Measurements from ENCODE around the gene CLMP.

Gene CLMP

GRCh38 chr11:123168955-123169484 lies 26.0 kb downstream of the CLMP start:
- H3K4me1 ChIP-seq (ENCODE audit: control insufficient read depth in 2 of 2, insufficient read depth in 1 of 2, low read depth in 1 of 2, low read length in 2 of 2): peaks cover 7 to 10% of the 10 kb centered on the region in 2 donors
- no peak overlapping the region for H3K4me3 ChIP-seq (ENCODE audit: low read length in 2 of 2)
- H2BK12ac ChIP-seq (ENCODE audit: low read length): no peak overlapping the region
- no peak overlapping the region for H3K4me2 ChIP-seq (ENCODE audit: insufficient read depth, low read length, poor library complexity, severe bottlenecking)
- no peaks in the 10 kb centered on the region for H3K36me3 ChIP-seq (replicated peaks in 1 of 2; ENCODE audit: control insufficient read depth in 2 of 2, insufficient read depth in 2 of 2, low read length in 2 of 2)
- no peak overlapping the region for H2BK5ac ChIP-seq (ENCODE audit: low read length)
- no peak overlapping the region for H4K8ac ChIP-seq (ENCODE audit: low read depth, low read length)
- no peak overlapping the region for H2BK120ac ChIP-seq (ENCODE audit: low read depth, low read length)
- no peak overlapping the region for H2AK5ac ChIP-seq (ENCODE audit: low read depth, low read length)
- H2AFZ ChIP-seq (ENCODE audit: low read length): peak overlapping the region; percentile 62
- H4K91ac ChIP-seq (ENCODE audit: low read depth, low read length, poor library complexity): no peak overlapping the region
- H3K27ac ChIP-seq (replicated peaks; ENCODE audit: low read length): no peak overlapping the region
- H3K4ac ChIP-seq (ENCODE audit: low read length): no peak overlapping the region
- no peak overlapping the region for H3K23ac ChIP-seq (ENCODE audit: low read depth, low read length, poor library complexity)
- no peak overlapping the region for H3K14ac ChIP-seq (ENCODE audit: low read length)
- H3K79me1 ChIP-seq (ENCODE audit: low read depth, low read length): no peaks in the 10 kb centered on the region
- no peak for DNase-seq (ENCODE audit: low spot score)
- H3K9me3 ChIP-seq (replicated peaks in 1 of 2; ENCODE audit: control insufficient read depth in 2 of 2, insufficient read depth in 1 of 2, low read depth in 1 of 2, low read length in 2 of 2): no peaks in the 10 kb centered on the region
- H2BK15ac ChIP-seq (ENCODE audit: low read length): no peak overlapping the region
- no CpG with 5 or more reads among the region's 3 CpGs for WGBS, 2 donors (ENCODE audit: extremely low coverage in 2 of 2, insufficient read length in 2 of 2, insufficient replicate concordance in 1 of 2)
- no peak overlapping the region for H3K9ac ChIP-seq (ENCODE audit: low read depth, low read length, poor library complexity)
- no peak overlapping the region for H3K18ac ChIP-seq (ENCODE audit: low read length)
- no peaks in the 10 kb centered on the region for H3K27me3 ChIP-seq (ENCODE audit: control insufficient read depth in 3 of 3, insufficient read depth in 3 of 3, low read depth in 1 of 3, low read length in 3 of 3)

DNA sequence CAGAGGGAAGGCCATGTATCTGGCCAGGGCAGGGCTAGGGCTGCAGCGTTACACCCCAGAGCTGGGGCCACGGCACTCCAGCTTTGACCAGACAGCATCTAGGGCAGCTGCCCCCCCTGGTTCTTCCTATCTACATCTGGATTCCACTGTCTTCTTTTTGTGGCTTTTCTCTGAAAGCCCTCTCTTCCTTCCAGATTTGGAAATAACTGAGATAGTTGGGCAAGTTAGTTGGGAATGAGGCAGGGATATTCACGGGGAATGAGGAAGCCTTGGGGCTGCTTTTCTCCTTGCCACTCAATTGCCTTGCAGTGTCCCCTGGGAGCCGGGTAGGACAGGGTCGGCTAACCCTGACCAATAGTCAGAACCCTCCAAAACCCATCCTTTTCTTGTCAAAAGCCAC lies 26.8 kb downstream of the CLMP start:
- Histone ChIP-seq H2BK5ac (ENCODE audit: low read length) (no peak overlapping the region), H2BK15ac (ENCODE audit: low read length) (no peak overlapping the region), H3K27me3 (ENCODE audit: control insufficient read depth in 3 of 3, insufficient read depth in 3 of 3, low read depth in 1 of 3, low read length in 3 of 3) (no peaks in the 10 kb centered on the region), H3K27ac (replicated peaks; ENCODE audit: low read length) (no peak overlapping the region), H4K8ac (ENCODE audit: low read depth, low read length) (no peak overlapping the region), H3K4ac (ENCODE audit: low read length) (no peak overlapping the region), H3K23ac (ENCODE audit: low read depth, low read length, poor library complexity) (no peak overlapping the region), H3K4me3 (ENCODE audit: low read length in 2 of 2) (no peak overlapping the region), H4K91ac (ENCODE audit: low read depth, low read length, poor library complexity) (no peak overlapping the region), H3K36me3 (replicated peaks in 1 of 2; ENCODE audit: control insufficient read depth in 2 of 2, insufficient read depth in 2 of 2, low read length in 2 of 2) (no peaks in the 10 kb centered on the region), H2AK5ac (ENCODE audit: low read depth, low read length) (no peak overlapping the region), H3K79me1 (ENCODE audit: low read depth, low read length) (no peaks in the 10 kb centered on the region), H3K9me3 (replicated peaks in 1 of 2; ENCODE audit: control insufficient read depth in 2 of 2, insufficient read depth in 1 of 2, low read depth in 1 of 2, low read length in 2 of 2) (no peaks in the 10 kb centered on the region), H2AFZ (ENCODE audit: low read length) (no peak overlapping the region), H3K18ac (ENCODE audit: low read length) (peak overlapping the region; percentile 20), H3K4me2 (ENCODE audit: insufficient read depth, low read length, poor library complexity, severe bottlenecking) (no peak overlapping the region), H3K9ac (ENCODE audit: low read depth, low read length, poor library complexity) (no peak overlapping the region), H3K14ac (ENCODE audit: low read length) (no peak overlapping the region), H3K4me1 (ENCODE audit: control insufficient read depth in 2 of 2, insufficient read depth in 1 of 2, low read depth in 1 of 2, low read length in 2 of 2) (peaks cover 7 to 10% of the 10 kb centered on the region in 2 donors), H2BK12ac (ENCODE audit: low read length) (no peak overlapping the region), H2BK120ac (ENCODE audit: low read depth, low read length) (no peak overlapping the region)
- DNase-seq (ENCODE audit: low spot score): no peak
- WGBS, 2 donors (ENCODE audit: extremely low coverage in 2 of 2, insufficient read length in 2 of 2, insufficient replicate concordance in 1 of 2): no CpG with 5 or more reads among the region's 5 CpGs

GRCh38 chr11:123166071-123166559 lies 28.9 kb downstream of the CLMP start:
- Histone ChIP-seq H3K79me1 (ENCODE audit: low read depth, low read length) (no peaks in the 10 kb centered on the region), H3K27me3 (ENCODE audit: control insufficient read depth in 3 of 3, insufficient read depth in 3 of 3, low read depth in 1 of 3, low read length in 3 of 3) (no peaks in the 10 kb centered on the region), H3K18ac (ENCODE audit: low read length) (peak overlapping the region; percentile 5), H3K9ac (ENCODE audit: low read depth, low read length, poor library complexity) (no peak overlapping the region), H3K4ac (ENCODE audit: low read length) (no peak overlapping the region), H3K14ac (ENCODE audit: low read length) (no peak overlapping the region), H3K36me3 (replicated peaks in 1 of 2; ENCODE audit: control insufficient read depth in 2 of 2, insufficient read depth in 2 of 2, low read length in 2 of 2) (no peaks in the 10 kb centered on the region), H2BK15ac (ENCODE audit: low read length) (no peak overlapping the region), H4K8ac (ENCODE audit: low read depth, low read length) (no peak overlapping the region), H2AK5ac (ENCODE audit: low read depth, low read length) (no peak overlapping the region), H2BK5ac (ENCODE audit: low read length) (no peak overlapping the region), H3K4me3 (ENCODE audit: low read length in 2 of 2) (no peak overlapping the region), H2BK12ac (ENCODE audit: low read length) (peak overlapping the region; percentile 61), H3K27ac (replicated peaks; ENCODE audit: low read length) (no peak overlapping the region), H3K4me2 (ENCODE audit: insufficient read depth, low read length, poor library complexity, severe bottlenecking) (no peak overlapping the region), H4K91ac (ENCODE audit: low read depth, low read length, poor library complexity) (no peak overlapping the region), H2AFZ (ENCODE audit: low read length) (peak overlapping the region; percentile 81), H3K9me3 (replicated peaks in 1 of 2; ENCODE audit: control insufficient read depth in 2 of 2, insufficient read depth in 1 of 2, low read depth in 1 of 2, low read length in 2 of 2) (no peaks in the 10 kb centered on the region), H3K23ac (ENCODE audit: low read depth, low read length, poor library complexity) (no peak overlapping the region), H2BK120ac (ENCODE audit: low read depth, low read length) (no peak overlapping the region), H3K4me1 (ENCODE audit: control insufficient read depth in 2 of 2, insufficient read depth in 1 of 2, low read depth in 1 of 2, low read length in 2 of 2) (peaks cover 7 to 10% of the 10 kb centered on the region in 2 donors)
- no CpG with 5 or more reads among the region's 10 CpGs for WGBS, 2 donors (ENCODE audit: extremely low coverage in 2 of 2, insufficient read length in 2 of 2, insufficient replicate concordance in 1 of 2)
- DNase-seq (ENCODE audit: low spot score): peak; percentile 29

- H3K4me2 ChIP-seq (ENCODE audit: insufficient read depth, low read length, poor library complexity, severe bottlenecking): no peak overlapping the region
- H2AFZ ChIP-seq (ENCODE audit: low read length): no peak overlapping the region
- H3K27me3 ChIP-seq (ENCODE audit: control insufficient read depth in 3 of 3, insufficient read depth in 3 of 3, low read depth in 1 of 3, low read length in 3 of 3): no peaks in the 10 kb centered on the region
- no peak overlapping the region for H2AK5ac ChIP-seq (ENCODE audit: low read depth, low read length)
- H3K36me3 ChIP-seq (replicated peaks in 1 of 2; ENCODE audit: control insufficient read depth in 2 of 2, insufficient read depth in 2 of 2, low read length in 2 of 2): no peaks in the 10 kb centered on the region
- H2BK120ac ChIP-seq (ENCODE audit: low read depth, low read length): no peak overlapping the region
- DNase-seq (ENCODE audit: low spot score): no peak
- H4K91ac ChIP-seq (ENCODE audit: low read depth, low read length, poor library complexity): no peak overlapping the region
- H3K9me3 ChIP-seq (replicated peaks in 1 of 2; ENCODE audit: control insufficient read depth in 2 of 2, insufficient read depth in 1 of 2, low read depth in 1 of 2, low read length in 2 of 2): no peaks in the 10 kb centered on the region
- H3K4me1 ChIP-seq (ENCODE audit: control insufficient read depth in 2 of 2, insufficient read depth in 1 of 2, low read depth in 1 of 2, low read length in 2 of 2): peaks cover 7 to 10% of the 10 kb centered on the region in 2 donors
- no peak overlapping the region for H2BK5ac ChIP-seq (ENCODE audit: low read length)
- H3K4me3 ChIP-seq (ENCODE audit: low read length in 2 of 2): no peak overlapping the region
- H3K9ac ChIP-seq (ENCODE audit: low read depth, low read length, poor library complexity): no peak overlapping the region
- H2BK12ac ChIP-seq (ENCODE audit: low read length): no peak overlapping the region
- H3K14ac ChIP-seq (ENCODE audit: low read length): no peak overlapping the region
- no peak overlapping the region for H3K27ac ChIP-seq (replicated peaks; ENCODE audit: low read length)
- no peak overlapping the region for H4K8ac ChIP-seq (ENCODE audit: low read depth, low read length)
- no peak overlapping the region for H3K23ac ChIP-seq (ENCODE audit: low read depth, low read length, poor library complexity)
- WGBS, 2 donors (ENCODE audit: extremely low coverage in 2 of 2, insufficient read length in 2 of 2, insufficient replicate concordance in 1 of 2): no CpG with 5 or more reads among the region's 7 CpGs
- no peak overlapping the region for H3K4ac ChIP-seq (ENCODE audit: low read length)
- H2BK15ac ChIP-seq (ENCODE audit: low read length): no peak overlapping the region
- no peaks in the 10 kb centered on the region for H3K79me1 ChIP-seq (ENCODE audit: low read depth, low read length)
- no peak overlapping the region for H3K18ac ChIP-seq (ENCODE audit: low read length)
Observed at GRCh38 chr11:123164732-123165450, 30.2 kb downstream of the CLMP start.

Measured in neuronal stem cell (in vitro differentiated cells).